Stimulated activated CD4-positive, alpha-beta T cell treated with anti-CD3 and anti-CD28 coated beads, Interleukin-12 subunit alpha, Interleukin-12 subunit beta, amount 100 ng/mL, for 48 hours (primary cell): ENCODE measurements around the gene KLRB1.
"Not testable (repeated sequence)": the region's sequence is repeated elsewhere in the genome, so short reads cannot be mapped to it uniquely, and the experiment has no call there.

ENCODE experiments used
- DNase-seq, 3 donors: peaks; one replicate each; pipeline ENCODE4 v3.0.0-alpha.2; 2020; ENCODE audit warnings: low read depth in 2 of 3, low spot score in 1 of 3

The KLRB1 gene

DNA sequence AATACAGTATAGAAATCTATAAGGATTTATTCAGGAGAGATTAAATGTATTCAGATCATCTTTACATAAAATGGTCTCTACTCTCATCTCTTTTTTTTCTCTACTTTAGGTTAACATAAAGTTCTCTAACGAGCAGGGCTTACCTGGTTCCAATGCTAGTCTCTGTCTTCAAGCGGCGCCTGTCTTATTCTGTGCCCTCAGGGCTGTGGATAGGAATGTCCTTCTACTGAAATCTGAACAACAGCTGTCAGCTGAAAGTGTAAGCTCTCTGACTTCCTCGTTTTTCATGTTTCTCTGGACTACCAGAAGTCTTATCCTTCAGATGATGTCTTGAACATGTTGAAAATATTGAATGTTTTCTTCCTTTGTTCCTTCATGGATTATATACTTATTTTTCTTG is 62.2 kb downstream of the KLRB1 start:
- not testable (repeated sequence) for DNase-seq
